WI38 (cell line): ENCODE data around the gene NHLRC2.

Experiments used
- H3K4me3 ChIP-seq: 2 replicates; pipeline ENCODE4 v1.5.1; 2011; ENCODE audit warnings: low read depth, mild to moderate bottlenecking, control low read depth, low read length
- TF ChIP-seq, protein P1 (sequence below): IDR thresholded peaks from 2 replicates; pipeline ENCODE4 v1.5.1; 2012; ENCODE audit warnings: low read depth, mild to moderate bottlenecking, control low read depth, low read length

NHLRC2 gene

DNA sequence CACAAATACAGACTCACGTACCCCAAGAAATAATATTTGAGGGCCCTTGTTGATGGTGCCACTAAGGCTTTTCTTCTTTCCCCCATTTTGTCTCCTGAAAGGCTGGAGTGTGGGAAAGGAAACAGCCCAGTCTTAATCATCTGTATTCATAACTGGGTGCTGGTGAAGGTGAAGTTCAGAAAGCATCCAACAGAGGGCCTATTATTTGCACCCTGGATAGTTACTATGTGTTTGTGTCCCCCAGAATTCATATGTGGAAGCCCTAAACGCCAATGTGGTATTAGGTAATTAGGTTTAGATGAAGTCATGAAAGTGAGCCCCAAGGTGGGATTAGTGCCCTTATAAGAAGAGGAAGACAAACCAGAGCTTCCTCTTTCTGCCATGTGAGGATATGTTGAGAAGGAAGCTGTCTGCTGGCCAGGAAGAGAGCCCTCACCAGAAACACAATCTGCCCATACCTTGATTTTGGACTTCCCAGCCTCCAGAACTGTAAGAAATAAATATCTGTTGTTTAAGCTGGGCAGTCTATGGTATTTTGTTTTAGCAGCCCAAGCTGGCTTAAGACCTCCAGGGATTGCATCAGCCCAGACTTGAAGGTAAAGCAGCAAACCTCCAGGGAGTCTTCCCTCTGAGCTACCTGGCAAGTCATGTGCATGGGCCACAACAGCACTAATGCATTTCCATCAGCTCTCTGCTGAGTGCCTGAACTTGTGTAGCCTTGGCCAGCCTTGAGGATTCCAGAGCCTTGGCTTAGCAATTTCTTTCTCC, 99.2 kb downstream of the NHLRC2 start:
- H3K4me3 ChIP-seq, result no peak overlapping the region
- TF ChIP-seq, protein P1, sequence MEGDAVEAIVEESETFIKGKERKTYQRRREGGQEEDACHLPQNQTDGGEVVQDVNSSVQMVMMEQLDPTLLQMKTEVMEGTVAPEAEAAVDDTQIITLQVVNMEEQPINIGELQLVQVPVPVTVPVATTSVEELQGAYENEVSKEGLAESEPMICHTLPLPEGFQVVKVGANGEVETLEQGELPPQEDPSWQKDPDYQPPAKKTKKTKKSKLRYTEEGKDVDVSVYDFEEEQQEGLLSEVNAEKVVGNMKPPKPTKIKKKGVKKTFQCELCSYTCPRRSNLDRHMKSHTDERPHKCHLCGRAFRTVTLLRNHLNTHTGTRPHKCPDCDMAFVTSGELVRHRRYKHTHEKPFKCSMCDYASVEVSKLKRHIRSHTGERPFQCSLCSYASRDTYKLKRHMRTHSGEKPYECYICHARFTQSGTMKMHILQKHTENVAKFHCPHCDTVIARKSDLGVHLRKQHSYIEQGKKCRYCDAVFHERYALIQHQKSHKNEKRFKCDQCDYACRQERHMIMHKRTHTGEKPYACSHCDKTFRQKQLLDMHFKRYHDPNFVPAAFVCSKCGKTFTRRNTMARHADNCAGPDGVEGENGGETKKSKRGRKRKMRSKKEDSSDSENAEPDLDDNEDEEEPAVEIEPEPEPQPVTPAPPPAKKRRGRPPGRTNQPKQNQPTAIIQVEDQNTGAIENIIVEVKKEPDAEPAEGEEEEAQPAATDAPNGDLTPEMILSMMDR, result no peak; the same call in 1 of the 2 replicates

DNA sequence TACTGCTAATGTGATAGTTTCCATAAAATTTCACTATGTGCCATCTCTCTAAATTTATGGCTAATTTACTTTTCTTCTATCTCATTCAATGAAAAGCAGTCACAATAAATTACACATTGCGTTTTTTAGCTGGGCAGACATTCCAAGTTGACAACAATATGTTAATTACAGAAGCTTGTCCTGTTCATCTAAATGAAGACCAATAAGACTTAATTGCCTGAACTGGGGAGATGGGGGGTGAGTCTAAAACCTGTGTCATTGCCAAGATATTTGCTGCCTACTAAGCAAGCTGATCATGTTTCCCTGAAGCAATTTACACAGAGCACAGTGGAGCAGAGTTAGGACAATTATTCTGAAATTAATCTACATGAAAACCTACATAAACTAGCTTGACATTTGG, 99.9 kb downstream of the NHLRC2 start:
- H3K4me3 ChIP-seq, result no peak overlapping the region
- TF ChIP-seq, protein P1, result no peak

DNA sequence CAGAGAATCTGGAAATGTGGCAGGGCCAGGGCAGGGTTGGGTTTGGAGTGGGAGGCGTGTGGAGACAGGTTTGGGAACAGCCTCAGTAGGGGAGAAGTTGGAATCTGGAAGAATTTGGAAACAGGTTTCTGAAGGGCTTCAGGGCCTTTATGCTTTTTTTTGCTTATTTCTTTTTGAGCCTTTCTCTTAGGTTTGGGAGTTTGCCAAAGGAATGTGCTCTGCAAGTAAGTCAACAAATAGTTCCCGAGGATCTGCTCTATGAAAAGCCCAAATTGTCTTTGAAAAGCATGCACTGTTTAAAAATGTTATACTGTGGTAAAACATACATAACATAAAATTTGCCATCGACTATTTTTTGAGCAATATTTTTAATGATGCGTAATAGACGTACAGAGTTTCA, 102.6 kb downstream of the NHLRC2 start:
- TF ChIP-seq, protein P1, result no peak

DNA sequence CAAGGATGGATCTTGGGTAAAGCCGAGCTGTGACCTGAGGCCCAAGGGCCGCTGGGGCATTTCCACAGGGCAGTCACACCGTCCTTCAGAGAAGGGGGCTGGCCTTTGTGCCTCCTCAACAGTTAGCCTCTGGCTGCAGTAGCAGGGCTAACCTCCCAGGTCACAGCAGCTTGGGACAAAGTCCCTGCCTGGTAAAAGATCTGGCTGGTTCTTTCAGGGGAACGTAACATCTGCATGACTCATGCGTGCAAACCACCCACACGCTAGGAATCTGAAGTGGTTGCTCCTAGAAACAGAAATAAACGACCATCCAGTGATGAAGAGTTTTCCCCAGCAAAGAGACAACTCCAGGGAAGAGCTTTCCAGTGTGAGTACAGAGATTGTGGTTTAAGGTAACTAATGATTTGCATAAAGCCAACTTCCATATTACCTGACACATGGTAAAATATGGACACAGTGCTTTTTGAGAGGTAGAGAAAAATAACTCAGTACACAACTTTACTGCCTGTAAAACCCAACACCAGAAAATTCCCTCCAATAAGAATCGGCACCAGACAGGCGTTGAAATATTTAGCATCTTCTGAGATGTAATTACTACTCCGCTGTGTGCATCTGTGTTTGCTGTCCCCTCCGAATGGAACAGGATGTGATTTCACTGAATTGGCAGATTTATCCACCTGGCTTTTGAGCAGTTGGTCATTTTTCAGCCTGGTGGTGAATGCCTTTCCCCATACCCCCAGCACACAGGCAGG, 104.3 kb downstream of the NHLRC2 start:
- no peak overlapping the region for H3K4me3 ChIP-seq
- TF ChIP-seq, protein P1, result no peak

More for the DNA sequence above, 102.6 kb downstream of the NHLRC2 start:
- H3K4me3 ChIP-seq, result no peak overlapping the region

DNA sequence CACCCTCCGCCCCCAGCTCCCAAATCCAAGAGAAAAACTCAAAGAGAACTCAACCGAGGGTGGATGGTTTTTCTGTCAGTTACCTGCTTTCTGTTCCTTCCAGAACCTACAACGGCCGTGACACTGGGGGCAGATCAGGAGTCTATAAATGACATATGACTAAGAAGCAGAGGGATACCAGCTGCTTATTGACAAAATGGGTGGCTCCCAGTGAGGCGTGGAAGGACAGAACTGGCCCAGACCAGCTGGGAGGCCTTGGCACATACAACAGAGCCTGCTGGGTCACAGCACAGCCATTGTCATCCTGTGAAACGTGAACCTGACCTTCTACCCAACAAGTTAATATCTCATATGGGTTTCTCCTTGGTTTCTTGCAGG, 104.9 kb downstream of the NHLRC2 start:
- TF ChIP-seq, protein P1, result no peak

DNA sequence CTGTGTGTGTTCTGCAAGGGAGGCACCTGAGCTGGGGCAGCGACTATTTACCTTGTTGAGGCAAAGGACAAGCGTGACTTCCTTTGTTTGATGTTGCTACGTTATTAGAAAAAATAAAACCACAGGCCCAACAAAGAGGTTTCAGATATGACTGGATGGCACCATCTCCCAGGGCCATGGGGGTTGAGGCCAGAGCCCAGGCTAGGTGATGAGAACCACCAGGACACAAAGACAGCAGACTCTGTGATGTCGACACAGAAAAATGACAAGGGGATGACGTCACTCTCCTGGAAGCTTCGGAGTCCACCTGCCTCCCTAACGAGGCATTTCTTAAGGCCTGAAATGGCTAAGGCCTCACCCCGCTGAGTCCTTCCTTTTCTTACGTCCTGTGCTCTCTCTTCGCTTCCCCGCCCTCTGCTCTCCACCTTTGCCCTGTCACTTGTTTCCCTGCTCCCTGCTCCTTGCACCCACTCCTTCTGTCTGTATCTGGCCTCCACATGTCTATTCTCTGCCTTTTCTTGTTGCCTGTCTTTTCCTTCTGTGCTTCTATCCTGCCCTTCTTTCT, 106.2 kb downstream of the NHLRC2 start:
- TF ChIP-seq, protein P1, result no peak
- no peak overlapping the region for H3K4me3 ChIP-seq

More for the DNA sequence above, 104.9 kb downstream of the NHLRC2 start:
- no peak overlapping the region for H3K4me3 ChIP-seq
